ENCODE results near the gene PPAT. TPM values are rescaled to one million over a fixed set of nuclear protein-coding genes. Genes with fewer than 3 reads are reported as not detected.

PPAT gene
- total and polyA plus RNA-seq, 2 experiments from 2014 or later, result 63.0 to 96.8 TPM

DNA sequence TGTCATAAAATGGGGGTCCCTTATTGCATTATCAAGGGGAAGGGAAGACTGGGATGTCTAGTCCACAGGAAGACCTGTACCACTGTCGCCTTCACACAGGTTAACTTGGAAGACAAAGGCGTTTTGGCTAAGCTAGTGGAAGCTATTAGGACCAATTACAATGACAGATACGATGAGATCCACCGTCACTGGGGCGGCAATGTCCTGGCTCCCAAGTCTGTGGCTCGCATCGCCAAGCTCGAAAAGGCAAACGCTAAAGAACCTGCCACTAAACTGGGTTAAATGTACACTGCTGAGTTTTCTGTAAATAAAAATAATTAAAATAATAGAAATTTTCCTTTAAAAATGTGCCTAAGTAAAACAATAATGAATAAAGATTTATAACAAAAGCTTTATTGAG is 78.8 kb downstream of the PPAT start:
- no peaks in the 10 kb centered on the region for H4K20me1 ChIP-seq (replicated peaks; ENCODE audit: insufficient read depth)
- no peaks in the 10 kb centered on the region for H3K4me1 Mint-ChIP-seq
- no peaks in the 10 kb centered on the region for H3K27me3 ChIP-seq (ENCODE audit: insufficient read depth)
- no peaks in the 10 kb centered on the region for H3K79me2 ChIP-seq (replicated peaks; ENCODE audit: insufficient read depth)
- H3F3A ChIP-seq (replicated peaks; ENCODE audit: low read depth), result no peaks in the 10 kb centered on the region
- peaks cover 14% of the 10 kb centered on the region; the same call in 2 of the 3 replicates for H3K9me3 Mint-ChIP-seq
- DNase-seq (ENCODE audit: low spot score), result no peak
- no peaks in the 10 kb centered on the region for H3K27me3 Mint-ChIP-seq (ENCODE audit: insufficient read depth, low read depth, poor library complexity)
- peaks cover 7% of the 10 kb centered on the region for H3K9me2 ChIP-seq (ENCODE audit: insufficient read depth)
- H3K4me3 Mint-ChIP-seq, result no peak overlapping the region
- H3K36me3 Mint-ChIP-seq (ENCODE audit: low read depth), result peaks cover 39% of the 10 kb centered on the region; the same call in 2 of the 3 replicates
- no peak overlapping the region for H3K27ac Mint-ChIP-seq
- no peaks in the 10 kb centered on the region; the same call in 1 of the 2 replicates for H3K36me3 ChIP-seq (ENCODE audit: insufficient read depth)
- ATAC-seq, result no peak
- no peak overlapping the region for H3K4me2 ChIP-seq
- TF ChIP-seq JUNB (IDR thresholded peaks at IDR 0.05; ENCODE audit: unreplicated experiment), result no peak
- no peak for TF ChIP-seq EZH2phosphoT487 (IDR thresholded peaks at IDR 0.05; ENCODE audit: unreplicated experiment)
- TF ChIP-seq EZH2 (IDR thresholded peaks at IDR 0.05; ENCODE audit: low read depth, unreplicated experiment), result no peak
- TF ChIP-seq POLR2AphosphoS5 (IDR thresholded peaks at IDR 0.05; ENCODE audit: low read depth), result no peak
- TF ChIP-seq, protein P1, sequence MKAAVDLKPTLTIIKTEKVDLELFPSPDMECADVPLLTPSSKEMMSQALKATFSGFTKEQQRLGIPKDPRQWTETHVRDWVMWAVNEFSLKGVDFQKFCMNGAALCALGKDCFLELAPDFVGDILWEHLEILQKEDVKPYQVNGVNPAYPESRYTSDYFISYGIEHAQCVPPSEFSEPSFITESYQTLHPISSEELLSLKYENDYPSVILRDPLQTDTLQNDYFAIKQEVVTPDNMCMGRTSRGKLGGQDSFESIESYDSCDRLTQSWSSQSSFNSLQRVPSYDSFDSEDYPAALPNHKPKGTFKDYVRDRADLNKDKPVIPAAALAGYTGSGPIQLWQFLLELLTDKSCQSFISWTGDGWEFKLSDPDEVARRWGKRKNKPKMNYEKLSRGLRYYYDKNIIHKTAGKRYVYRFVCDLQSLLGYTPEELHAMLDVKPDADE (IDR thresholded peaks at IDR 0.05), result no peak
- H3K27ac ChIP-seq (ENCODE audit: low read depth), result no peak overlapping the region
- no peak overlapping the region for H3K4me3 ChIP-seq
- no peak overlapping the region for H2AFZ ChIP-seq
- no peaks in the 10 kb centered on the region for H3K4me1 ChIP-seq (ENCODE audit: insufficient read depth)

- no peak overlapping the region for H3K27ac ChIP-seq (ENCODE audit: low read depth)
- DNase-seq (ENCODE audit: low spot score) (peak; percentile 59), ATAC-seq (peak; percentile 74)
- Mint-ChIP-seq H3K27me3 (ENCODE audit: insufficient read depth, low read depth, poor library complexity) (no peaks in the 10 kb centered on the region), H3K9me3 (no peaks in the 10 kb centered on the region), H3K4me1 (peaks cover 8% of the 10 kb centered on the region; the same call in 2 of the 3 replicates), H3K27ac (peak overlapping the region; percentile 54; the same call in 1 of the 2 replicates), H3K36me3 (ENCODE audit: low read depth) (peaks cover 9% of the 10 kb centered on the region; the same call in 2 of the 3 replicates), H3K4me3 (no peak overlapping the region)
- no peaks in the 10 kb centered on the region for H4K20me1 ChIP-seq (replicated peaks; ENCODE audit: insufficient read depth)
- H3F3A ChIP-seq (replicated peaks; ENCODE audit: low read depth), result no peaks in the 10 kb centered on the region
- H3K4me3 ChIP-seq, result no peak overlapping the region
- no peaks in the 10 kb centered on the region for H3K9me2 ChIP-seq (ENCODE audit: insufficient read depth)
- no peaks in the 10 kb centered on the region for H3K36me3 ChIP-seq (ENCODE audit: insufficient read depth)
- H3K27me3 ChIP-seq (ENCODE audit: insufficient read depth), result no peaks in the 10 kb centered on the region
- H3K79me2 ChIP-seq (replicated peaks; ENCODE audit: insufficient read depth), result no peaks in the 10 kb centered on the region
- no peak overlapping the region for H3K4me2 ChIP-seq
- H2AFZ ChIP-seq, result no peak overlapping the region
- no peaks in the 10 kb centered on the region for H3K4me1 ChIP-seq (ENCODE audit: insufficient read depth)
- TF ChIP-seq STAT1 (IDR thresholded peaks at IDR 0.05; ENCODE audit: unreplicated experiment) (no peak), ZNF114 (CRISPR knock-in tag; IDR thresholded peaks at IDR 0.05) (no peak), POLR2AphosphoS5 (IDR thresholded peaks at IDR 0.05; ENCODE audit: low read depth) (no peak), ZNF462 (CRISPR knock-in tag; IDR thresholded peaks at IDR 0.05) (no peak), CREB1 (CRISPR knock-in tag; IDR thresholded peaks at IDR 0.05; ENCODE audit: low read depth) (no peak), ZNF331 (CRISPR knock-in tag; IDR thresholded peaks at IDR 0.05; ENCODE audit: low read depth) (no peak), JUNB (IDR thresholded peaks at IDR 0.05; ENCODE audit: unreplicated experiment) (no peak)
- TF ChIP-seq, protein P1 (IDR thresholded peaks at IDR 0.05), result no peak
Measured at GRCh38 chr4:56348576-56348975, 86.8 kb downstream of the PPAT start.

Data from GM23338 (cell line).